Panc1 (cell line): ENCODE data around the gene CARM1. TPM values are rescaled to one million over a fixed set of nuclear protein-coding genes. Genes with fewer than 3 reads are reported as not detected.

Source experiments
- ATAC-seq: fragments of 200-7000 bp; cut with Tn5 transposase; 2 replicates; pipeline ENCODE4 v1.9.1; 2020; ENCODE audit warnings: mild to moderate bottlenecking, moderate library complexity
- BruUV-seq: library from RNA; stranded (reverse); fragments of 400-500 nt; replicated peaks from 2 replicates; lab custom pipeline; 2021; lab: Mats Ljungman, UMichigan
- CTCF ChIA-PET: fragments of 300-600 bp; sonication (Branson Sonifier 250); formaldehyde crosslinking; loops from one replicate; lab custom pipeline; 2022; ENCODE audit warnings: antibody characterized with exemption; lab: Charles Lee
- POLR2A ChIA-PET: fragments of 300-600 bp; sonication (Branson Sonifier 250); formaldehyde crosslinking; loops from one replicate; lab custom pipeline; 2022; ENCODE audit warnings: antibody characterized with exemption; lab: Charles Lee
- DNase-seq: peaks from one replicate; pipeline ENCODE4 v3.0.0-alpha.2; 2010; ENCODE audit warnings: low read depth, low spot score
- H3K27ac ChIP-seq: 2 replicates; pipeline ENCODE4 v1.5.1; 2011; ENCODE audit warnings: mild to moderate bottlenecking, low read length, inconsistent platforms
- H3K27me3 ChIP-seq: fragments of 200-500 bp; sonication (Bioruptor generic); 2 replicates; pipeline ENCODE4 v1.6.0; 2014; ENCODE audit warnings: low read length, inconsistent platforms; ENCODE audit not compliant: control insufficient read depth, insufficient read depth
- H3K36me3 ChIP-seq: fragments of 200-500 bp; sonication (Bioruptor generic); 2 replicates; pipeline ENCODE4 v1.5.1; 2014; ENCODE audit warnings: inconsistent platforms, mild to moderate bottlenecking, low read length, moderate library complexity; ENCODE audit not compliant: control insufficient read depth, insufficient read depth
- H3K4me1 ChIP-seq: 2 replicates; pipeline ENCODE4 v1.5.1; 2011; ENCODE audit warnings: inconsistent platforms, mild to moderate bottlenecking, low read length, moderate library complexity; ENCODE audit not compliant: control insufficient read depth, insufficient read depth
- H3K4me3 ChIP-seq, 2 experiments: 2 replicates each; pipeline ENCODE4 v1.5.1; 2011 to 2012; ENCODE audit warnings: low read depth in 2 of 2, low read length in 2 of 2, mild to moderate bottlenecking in 2 of 2, inconsistent platforms in 1 of 2, moderate library complexity in 1 of 2
- H3K9me3 ChIP-seq: fragments of 200-500 bp; sonication (Bioruptor generic); 2 replicates; pipeline ENCODE4 v1.5.1; 2014; ENCODE audit warnings: low read depth, mild to moderate bottlenecking, inconsistent platforms, low read length, moderate library complexity; ENCODE audit not compliant: control insufficient read depth, insufficient read depth
- POLR2AphosphoS5 ChIP-seq: IDR thresholded peaks from 2 replicates; pipeline ENCODE4 v1.6.1; 2012; ENCODE audit warnings: mild to moderate bottlenecking, low read depth, low read length, moderate library complexity
- REST ChIP-seq, 2 experiments: IDR thresholded peaks; 2 replicates each; pipeline ENCODE4 v1.6.1; 2011 to 2012; ENCODE audit warnings: low read depth in 2 of 2, control low read depth in 1 of 2, low read length in 1 of 2, mild to moderate bottlenecking in 1 of 2, moderate library complexity in 1 of 2; ENCODE audit not compliant: insufficient read depth in 1 of 2
- SIN3A ChIP-seq: IDR thresholded peaks from 2 replicates; pipeline ENCODE4 v1.6.1; 2012; ENCODE audit warnings: low read depth, mild to moderate bottlenecking, low read length, moderate library complexity, borderline replicate concordance; ENCODE audit not compliant: insufficient read depth
- TCF7L2 ChIP-seq: IDR thresholded peaks from 2 replicates; pipeline ENCODE4 v1.6.1; 2011; ENCODE audit warnings: mild to moderate bottlenecking, low read depth, low read length, inconsistent platforms
- in situ Hi-C: cut with HindIII; loops from 2 replicates; pipeline ENCODE4 v1.10.0; 2016; ENCODE audit warnings: low sequenced_read_pairs, low pct_unique_long_range_greater_than_20kb
- intact Hi-C: fragments of 100-400 bp; cut with micrococcal nuclease; formaldehyde crosslinking; loops from one replicate; pipeline ENCODE4 v1.10.0; 2022; ENCODE audit not compliant: unreplicated experiment
- total RNA-seq: library from RNA; stranded (reverse); gene quantifications from one replicate; pipeline ENCODE4 v1.2.1, GENCODE V29; 2021; ENCODE audit not compliant: unreplicated experiment
- TF ChIP-seq, protein P1 (sequence below): fragments of 450-650 bp; IDR thresholded peaks from 2 replicates; pipeline ENCODE4 v1.5.1; 2017; ENCODE audit warnings: mild to moderate bottlenecking

CARM1 gene
- total RNA-seq, 1 experiment from 2014 or later = 44.9 TPM

- DNase-seq = no peak
- ATAC-seq = no peak
- in situ Hi-C loops (no loop called here), intact Hi-C loops (no loop called here)
- TF ChIP-seq, protein P1, sequence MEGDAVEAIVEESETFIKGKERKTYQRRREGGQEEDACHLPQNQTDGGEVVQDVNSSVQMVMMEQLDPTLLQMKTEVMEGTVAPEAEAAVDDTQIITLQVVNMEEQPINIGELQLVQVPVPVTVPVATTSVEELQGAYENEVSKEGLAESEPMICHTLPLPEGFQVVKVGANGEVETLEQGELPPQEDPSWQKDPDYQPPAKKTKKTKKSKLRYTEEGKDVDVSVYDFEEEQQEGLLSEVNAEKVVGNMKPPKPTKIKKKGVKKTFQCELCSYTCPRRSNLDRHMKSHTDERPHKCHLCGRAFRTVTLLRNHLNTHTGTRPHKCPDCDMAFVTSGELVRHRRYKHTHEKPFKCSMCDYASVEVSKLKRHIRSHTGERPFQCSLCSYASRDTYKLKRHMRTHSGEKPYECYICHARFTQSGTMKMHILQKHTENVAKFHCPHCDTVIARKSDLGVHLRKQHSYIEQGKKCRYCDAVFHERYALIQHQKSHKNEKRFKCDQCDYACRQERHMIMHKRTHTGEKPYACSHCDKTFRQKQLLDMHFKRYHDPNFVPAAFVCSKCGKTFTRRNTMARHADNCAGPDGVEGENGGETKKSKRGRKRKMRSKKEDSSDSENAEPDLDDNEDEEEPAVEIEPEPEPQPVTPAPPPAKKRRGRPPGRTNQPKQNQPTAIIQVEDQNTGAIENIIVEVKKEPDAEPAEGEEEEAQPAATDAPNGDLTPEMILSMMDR = no peak
- no peaks in the 10 kb centered on the region; the same call in 1 of the 2 replicates for H3K4me1 ChIP-seq
- H3K9me3 ChIP-seq = peaks cover 3% of the 10 kb centered on the region; the same call in 1 of the 2 replicates
- no peak overlapping the region for H3K4me3 ChIP-seq
- ChIA-PET POLR2A (no interaction called here), CTCF (no interaction called here)
- H3K27me3 ChIP-seq = no peaks in the 10 kb centered on the region
- no peaks in the 10 kb centered on the region for H3K36me3 ChIP-seq
- no TSS peak for BruUV-seq
- H3K27ac ChIP-seq = no peak overlapping the region
Measured at GRCh38 chr19:10838377-10838776, 33.0 kb upstream of the CARM1 start.

DNA sequence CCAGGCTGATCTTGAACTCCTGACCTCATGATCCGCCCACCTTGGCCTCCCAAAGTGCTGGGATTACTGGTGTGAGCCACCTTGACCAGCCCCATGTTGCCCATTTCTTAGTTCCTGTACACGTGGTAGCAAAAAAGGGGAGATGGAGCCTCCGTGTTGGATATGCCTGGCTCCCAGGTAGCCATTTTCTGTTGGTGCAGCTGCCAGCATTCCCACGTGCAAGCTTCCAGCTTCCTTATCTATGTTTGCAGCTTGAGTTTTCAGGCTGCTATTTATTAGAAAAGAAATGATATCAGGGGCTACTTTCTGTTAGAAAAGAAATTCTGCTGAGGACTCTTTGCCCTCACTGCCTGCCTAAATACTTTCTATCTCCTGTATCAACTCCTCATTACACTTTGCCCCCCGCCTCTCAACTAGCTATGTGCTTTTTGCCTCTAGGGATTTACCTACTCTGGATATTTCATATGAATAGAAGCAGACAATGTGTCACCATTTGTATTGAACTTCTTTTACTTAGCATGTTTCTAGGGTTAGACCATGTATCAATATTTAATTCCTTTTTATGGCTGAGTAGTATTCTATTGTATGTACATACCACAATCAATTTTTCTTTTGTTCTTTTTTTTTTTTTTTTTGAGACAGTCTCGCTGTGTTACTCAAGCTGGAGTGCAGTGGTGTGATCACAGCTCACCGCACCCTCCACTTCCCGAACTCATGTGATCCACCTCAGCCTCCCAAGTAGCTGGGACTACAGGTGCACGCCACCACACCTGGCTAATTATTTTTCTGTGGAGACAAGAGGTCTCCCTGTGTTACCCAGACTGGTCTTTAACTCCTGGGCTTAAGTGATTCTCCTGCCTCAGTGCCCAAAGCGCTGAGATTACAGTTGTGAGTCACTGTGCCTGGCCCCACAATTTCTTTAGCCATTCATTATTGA, 32.0 kb upstream of the CARM1 start:
- no peak overlapping the region for H3K27ac ChIP-seq
- in situ Hi-C loops (no loop called here), intact Hi-C loops (no loop called here)
- ChIA-PET CTCF (interaction anchor here (0.6 to 0.7 kb wide), 2 partner anchors 25 to 92 kb away, joined by 3 to 9 read pairs; no protein-coding TSS in a partner anchor), POLR2A (no interaction called here)
- TF ChIP-seq REST (IDR thresholded peaks at IDR 0.05; ENCODE audit: insufficient read depth in 1 of 2, low read depth in 2 of 2, low read length in 1 of 2) (no peak), POLR2AphosphoS5 (no peak), SIN3A (no peak), TCF7L2 (no peak)
- TF ChIP-seq, protein P1 = no peak
- BruUV-seq = no TSS peak
- DNase-seq = no peak
- H3K9me3 ChIP-seq = peaks cover 3% of the 10 kb centered on the region; the same call in 1 of the 2 replicates
- no peaks in the 10 kb centered on the region for H3K36me3 ChIP-seq
- no peaks in the 10 kb centered on the region; the same call in 1 of the 2 replicates for H3K4me1 ChIP-seq
- no peaks in the 10 kb centered on the region for H3K27me3 ChIP-seq
- H3K4me3 ChIP-seq = no peak overlapping the region
- ATAC-seq = no peak
